Hypothalamus (tissue), 51 donors: ENCODE measurements around the gene PHTF2.
A peak's percentile ranks its signal among the peaks of the same experiment; 100 is the strongest.

Source experiments
- DNase-seq, 51 donors: peaks; one replicate each; lab custom pipeline; 2025; lab: John Stamatoyannopoulos, UW

Gene PHTF2

GRCh38 chr7:77917500-77918262, 119.1 kb downstream of the PHTF2 start:
- DNase-seq: no peak

- no peak for DNase-seq
These were observed 120.1 kb downstream of the PHTF2 start for GRCh38 chr7:77918676-77919075.

GRCh38 chr7:77923419-77923818, 124.8 kb downstream of the PHTF2 start:
- DNase-seq: no peak

- no peak for DNase-seq
These were observed 131.9 kb downstream of the PHTF2 start for GRCh38 chr7:77930496-77930895.

- no peak for DNase-seq
These were observed 133.3 kb downstream of the PHTF2 start for GRCh38 chr7:77931841-77932240.

GRCh38 chr7:77933394-77933793, 134.8 kb downstream of the PHTF2 start:
- DNase-seq: no peak

GRCh38 chr7:77935652-77936348, 137.2 kb downstream of the PHTF2 start:
- no peak for DNase-seq

- peak in 9 of 51 donors; percentile 1 to 22 (median 9) for DNase-seq
These were observed 142.1 kb downstream of the PHTF2 start for GRCh38 chr7:77940647-77941046.

GRCh38 chr7:77942431-77942830, 143.9 kb downstream of the PHTF2 start:
- DNase-seq: no peak

- DNase-seq: no peak
These were observed 145.9 kb downstream of the PHTF2 start for GRCh38 chr7:77944183-77945182.

GRCh38 chr7:77950548-77950947, 152.0 kb downstream of the PHTF2 start:
- no peak for DNase-seq

GRCh38 chr7:77954773-77955555, 156.4 kb downstream of the PHTF2 start:
- no peak for DNase-seq

- DNase-seq: no peak
These were observed 159.9 kb downstream of the PHTF2 start for GRCh38 chr7:77958436-77958835.

GRCh38 chr7:77959080-77959479, 160.5 kb downstream of the PHTF2 start:
- no peak for DNase-seq

- DNase-seq: no peak
These were observed 161.8 kb downstream of the PHTF2 start for GRCh38 chr7:77960336-77960735.

- no peak for DNase-seq
These were observed 168.9 kb downstream of the PHTF2 start for GRCh38 chr7:77967429-77967828.

GRCh38 chr7:77971726-77972125, 173.2 kb downstream of the PHTF2 start:
- DNase-seq: no peak

GRCh38 chr7:77975672-77976480, 177.3 kb downstream of the PHTF2 start:
- no peak for DNase-seq

- DNase-seq: no peak
These were observed 180.6 kb downstream of the PHTF2 start for GRCh38 chr7:77979219-77979618.
